OCI-LY1 (cell line): ENCODE measurements around the gene FRMD5.

ENCODE experiments used
- CTCF ChIP-seq: fragments of 200-600 bp; sonication (generic), shearing (Covaris generic); IDR thresholded peaks from 2 replicates; pipeline ENCODE4 v1.5.1; 2017; ENCODE audit warnings: mild to moderate bottlenecking, antibody characterized with exemption, low read length, moderate library complexity, mixed read lengths
- EZH2 ChIP-seq: fragments of 200-600 bp; sonication (generic), shearing (Covaris generic); IDR thresholded peaks from 2 replicates; pipeline ENCODE4 v1.8.0; 2017; ENCODE audit warnings: borderline replicate concordance, mixed run types, mild to moderate bottlenecking, antibody characterized with exemption, low read length, moderate library complexity, mixed read lengths

GRCh38 chr15:44208956-44209355 is 13.9 kb upstream of the FRMD5 start:
- TF ChIP-seq CTCF (no peak), EZH2 (no peak)
